Measurements from ENCODE around the gene NMT1. TPM values are rescaled to one million over a fixed set of nuclear protein-coding genes. Genes with fewer than 3 reads are reported as not detected.

The NMT1 gene
- 89.0 to 103 TPM (median 91.4 TPM) in 3 replicates for total RNA-seq
- long read RNA-seq, full-length matches to known transcripts = 74 of 103 reads
- long read RNA-seq, partial matches to known transcripts = 11 of 103 reads
- long read RNA-seq, other reads (novel, unspliced or antisense) = 18 of 103 reads

GRCh38 chr17:45060797-45061605 is at the start of gene NMT1:
TSS of gene NMT1 (plus strand) at chr17:45061317. CDS start at chr17:45061330, 13 bp downstream.
- Mint-ChIP-seq H3K36me3 (ENCODE audit: low read depth) (peaks cover 2% of the 10 kb centered on the region), H3K27me3 (ENCODE audit: low read depth) (no peaks in the 10 kb centered on the region), H3K27ac (ENCODE audit: unreplicated experiment) (peak within 1 kb of the TSS; percentile 100), H3K9me3 (ENCODE audit: low read depth) (no peaks in the 10 kb centered on the region), H3K4me1 (ENCODE audit: low read depth) (peaks cover 50% of the 10 kb centered on the region), H3K4me3 (ENCODE audit: unreplicated experiment) (peak within 1 kb of the TSS; percentile 98)
- TF ChIP-seq CTCF (IDR thresholded peaks at IDR 0.05) = no peak
- DNase-seq (ENCODE audit: low spot score) = peak; percentile 98

- Mint-ChIP-seq H3K27me3 (ENCODE audit: low read depth) (peaks cover 9% of the 10 kb centered on the region), H3K27ac (ENCODE audit: unreplicated experiment) (no peak overlapping the region), H3K9me3 (ENCODE audit: low read depth) (no peaks in the 10 kb centered on the region)
Measured at GRCh38 chr17:45011767-45012166, 49.4 kb upstream of the NMT1 start.

GRCh38 chr17:45013021-45013997 is 47.8 kb upstream of the NMT1 start:
- no peak for TF ChIP-seq CTCF (IDR thresholded peaks at IDR 0.05)
- Mint-ChIP-seq H3K27me3 (ENCODE audit: low read depth) (peaks cover 2% of the 10 kb centered on the region), H3K36me3 (ENCODE audit: low read depth) (no peaks in the 10 kb centered on the region), H3K27ac (ENCODE audit: unreplicated experiment) (no peak overlapping the region), H3K4me1 (ENCODE audit: low read depth) (peaks cover 15% of the 10 kb centered on the region), H3K9me3 (ENCODE audit: low read depth) (no peaks in the 10 kb centered on the region), H3K4me3 (ENCODE audit: unreplicated experiment) (no peak overlapping the region)
- DNase-seq (ENCODE audit: low spot score) = no peak

More at GRCh38 chr17:45011767-45012166, 49.4 kb upstream of the NMT1 start:
- no peak for DNase-seq (ENCODE audit: low spot score)
- TF ChIP-seq CTCF (IDR thresholded peaks at IDR 0.05) = no peak
- H3K4me1 Mint-ChIP-seq (ENCODE audit: low read depth) = peaks cover 10% of the 10 kb centered on the region
- H3K4me3 Mint-ChIP-seq (ENCODE audit: unreplicated experiment) = no peak overlapping the region
- no peaks in the 10 kb centered on the region for H3K36me3 Mint-ChIP-seq (ENCODE audit: low read depth)

GRCh38 chr17:45016237-45016636 is 44.9 kb upstream of the NMT1 start:
- no peaks in the 10 kb centered on the region for H3K27me3 Mint-ChIP-seq (ENCODE audit: low read depth)
- H3K36me3 Mint-ChIP-seq (ENCODE audit: low read depth) = no peaks in the 10 kb centered on the region
- no peak overlapping the region for H3K4me3 Mint-ChIP-seq (ENCODE audit: unreplicated experiment)
- no peak overlapping the region for H3K27ac Mint-ChIP-seq (ENCODE audit: unreplicated experiment)
- no peaks in the 10 kb centered on the region for H3K9me3 Mint-ChIP-seq (ENCODE audit: low read depth)
- no peak for TF ChIP-seq CTCF (IDR thresholded peaks at IDR 0.05)
- peaks cover 32% of the 10 kb centered on the region for H3K4me1 Mint-ChIP-seq (ENCODE audit: low read depth)
- DNase-seq (ENCODE audit: low spot score) = no peak

- no peak for DNase-seq (ENCODE audit: low spot score)
- Mint-ChIP-seq H3K4me3 (ENCODE audit: unreplicated experiment) (no peak overlapping the region), H3K36me3 (ENCODE audit: low read depth) (no peaks in the 10 kb centered on the region), H3K9me3 (ENCODE audit: low read depth) (no peaks in the 10 kb centered on the region), H3K4me1 (ENCODE audit: low read depth) (peaks cover 37% of the 10 kb centered on the region), H3K27me3 (ENCODE audit: low read depth) (no peaks in the 10 kb centered on the region), H3K27ac (ENCODE audit: unreplicated experiment) (no peak overlapping the region)
- peak; percentile 41 for TF ChIP-seq CTCF (IDR thresholded peaks at IDR 0.05)
Measured at GRCh38 chr17:45016823-45017222, 44.3 kb upstream of the NMT1 start.
